Stimulated activated CD8-positive, alpha-beta memory T cell treated with anti-CD3 and anti-CD28 coated beads, Interleukin-15, amount 100 ng/mL, for 4 hours (primary cell): ENCODE measurements around the gene ELMO2.

Experiments
- DNase-seq, 2 donors: peaks; one replicate each; pipeline ENCODE4 v3.0.0-alpha.2; 2020; ENCODE audit warnings: low read depth in 2 of 2

ELMO2 gene

DNA sequence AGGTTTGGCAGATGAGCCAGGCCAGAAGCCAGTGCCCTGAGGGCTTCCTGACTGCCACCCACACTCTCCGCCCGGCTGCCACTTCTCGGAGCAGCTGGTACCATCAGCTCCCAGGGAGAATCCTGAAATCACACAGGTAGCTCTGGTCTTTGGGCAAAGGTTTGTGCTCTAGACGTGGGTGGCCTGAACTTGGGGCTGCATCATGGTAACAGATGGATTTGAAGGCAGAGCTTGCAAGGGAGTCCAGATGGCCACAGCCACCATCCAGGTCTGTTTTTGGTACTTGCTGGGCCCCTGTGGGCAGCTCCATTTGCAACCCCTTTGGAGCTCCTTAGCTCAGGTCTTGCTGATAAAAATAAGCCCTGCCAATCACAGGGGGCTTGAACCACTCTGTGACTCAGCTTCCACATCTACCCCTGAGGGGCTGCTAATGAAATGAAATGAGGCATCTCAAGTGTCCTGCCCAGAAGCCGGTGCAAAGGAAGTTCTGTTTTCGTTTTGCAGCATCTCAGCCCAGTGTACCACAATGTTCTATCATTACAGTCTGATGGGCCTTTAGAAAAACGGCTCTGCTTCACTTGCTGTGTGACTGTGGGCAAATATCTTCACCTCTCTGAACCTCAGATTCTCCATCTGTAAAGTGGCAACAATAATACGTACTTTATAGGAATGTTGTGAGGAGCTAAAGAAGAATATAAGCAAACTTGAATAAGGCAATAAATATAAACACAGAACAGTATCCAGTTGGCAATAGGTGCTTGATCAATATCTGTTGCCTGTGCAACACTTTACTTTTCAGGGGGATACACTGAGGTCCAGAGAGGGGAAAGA is 73.0 kb downstream of the ELMO2 start:
- DNase-seq: no peak

DNA sequence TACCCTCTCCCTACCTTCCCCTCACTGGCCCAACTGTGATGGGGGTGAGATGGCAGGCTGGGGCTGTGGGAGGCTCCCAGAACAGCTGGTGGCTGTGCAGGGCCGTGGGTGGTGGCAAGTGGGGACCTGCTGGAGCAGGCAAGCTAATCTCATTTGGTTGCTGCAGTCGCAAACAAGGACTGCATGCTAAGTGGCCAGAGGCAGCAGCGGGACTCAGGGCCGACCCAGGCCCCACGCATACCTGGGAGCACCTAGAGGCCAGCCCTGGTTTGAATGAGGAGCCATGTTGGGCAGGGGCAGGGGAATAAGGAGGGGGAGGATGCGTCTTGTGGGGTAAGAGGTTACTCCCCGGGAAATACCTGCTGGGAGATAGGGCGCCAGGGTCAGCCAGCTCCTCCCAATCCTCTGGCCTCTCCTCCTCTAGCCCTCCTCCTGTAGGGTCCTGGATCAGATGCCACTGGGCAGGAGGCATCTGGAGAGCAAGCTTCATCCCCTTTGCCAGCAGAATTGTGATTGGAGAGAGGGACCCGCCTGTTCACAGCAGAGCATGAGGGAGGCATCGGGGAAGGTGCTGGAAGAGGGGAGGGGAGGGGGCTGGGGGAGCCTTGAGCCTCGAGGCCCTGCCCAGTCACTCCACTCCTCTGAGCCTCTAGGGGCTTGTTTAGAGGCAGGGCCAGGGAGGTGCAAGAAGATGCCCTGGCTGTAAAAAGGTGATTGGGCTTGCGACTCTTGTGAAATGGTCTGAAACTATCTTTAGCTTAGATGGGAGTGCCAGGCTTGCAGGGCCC is 73.8 kb downstream of the ELMO2 start:
- no peak for DNase-seq

DNA sequence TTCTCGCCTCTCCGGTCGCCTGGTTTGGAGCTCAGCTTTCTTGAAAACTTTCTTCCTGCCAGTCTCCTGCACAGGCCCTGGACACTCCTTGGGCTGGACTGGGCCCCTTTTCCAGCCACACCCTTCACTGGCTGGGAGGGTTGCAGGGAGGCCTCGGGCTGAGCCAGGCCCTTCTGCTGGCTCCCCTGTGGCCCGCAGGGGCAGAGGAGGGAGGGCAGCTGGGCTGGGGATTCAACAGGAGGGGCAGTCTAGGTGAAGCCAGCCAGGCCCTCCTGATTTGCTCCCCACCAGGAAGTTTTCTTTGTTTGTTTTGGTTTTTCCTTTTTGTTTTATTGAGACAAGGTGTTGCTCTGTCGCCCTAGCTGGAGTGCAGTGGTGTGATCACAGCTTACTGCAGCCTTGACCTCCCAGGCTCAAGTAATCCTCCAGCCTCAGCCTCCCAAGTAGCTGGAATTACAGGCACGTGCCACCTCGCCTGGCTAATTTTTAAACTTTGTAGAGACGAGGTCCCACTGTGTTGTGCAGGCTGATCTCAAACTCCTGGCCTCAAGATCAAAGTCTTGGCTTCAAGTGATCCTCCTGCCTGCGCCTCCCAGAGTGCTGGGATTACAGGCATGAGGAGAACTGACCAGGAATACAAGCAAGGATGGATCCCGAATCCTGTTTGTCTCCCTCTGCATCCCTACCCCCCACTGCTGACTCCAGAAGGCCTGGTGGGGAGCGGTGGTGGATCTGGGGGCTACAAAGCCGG is 74.6 kb downstream of the ELMO2 start:
- no peak for DNase-seq

DNA sequence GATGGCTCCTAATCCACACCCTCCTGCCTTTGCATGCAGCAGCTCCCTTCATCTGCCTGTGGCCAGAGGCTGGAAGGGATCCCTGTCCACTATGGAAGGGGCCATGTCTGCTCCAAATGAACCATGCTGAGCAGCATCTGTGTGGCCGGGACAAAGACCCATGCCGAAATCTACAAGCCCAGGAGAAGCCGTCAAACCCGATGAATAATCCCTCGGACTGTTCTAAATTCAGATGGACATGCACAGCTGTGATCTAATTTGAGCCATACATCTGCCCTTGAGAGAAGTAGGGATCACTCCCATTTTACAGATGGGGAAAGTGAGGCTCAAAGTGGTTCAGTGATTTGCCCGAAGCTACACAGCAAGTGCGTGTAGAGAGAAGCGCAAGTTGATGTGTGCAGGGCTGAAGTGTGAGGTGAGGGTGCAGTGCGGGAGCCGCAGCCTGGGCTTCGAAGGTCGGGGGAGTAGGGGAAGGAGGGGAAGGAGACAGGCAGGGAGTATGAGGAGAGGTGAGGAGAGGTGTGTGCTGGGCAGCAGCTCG is 75.5 kb downstream of the ELMO2 start:
- no peak for DNase-seq

DNA sequence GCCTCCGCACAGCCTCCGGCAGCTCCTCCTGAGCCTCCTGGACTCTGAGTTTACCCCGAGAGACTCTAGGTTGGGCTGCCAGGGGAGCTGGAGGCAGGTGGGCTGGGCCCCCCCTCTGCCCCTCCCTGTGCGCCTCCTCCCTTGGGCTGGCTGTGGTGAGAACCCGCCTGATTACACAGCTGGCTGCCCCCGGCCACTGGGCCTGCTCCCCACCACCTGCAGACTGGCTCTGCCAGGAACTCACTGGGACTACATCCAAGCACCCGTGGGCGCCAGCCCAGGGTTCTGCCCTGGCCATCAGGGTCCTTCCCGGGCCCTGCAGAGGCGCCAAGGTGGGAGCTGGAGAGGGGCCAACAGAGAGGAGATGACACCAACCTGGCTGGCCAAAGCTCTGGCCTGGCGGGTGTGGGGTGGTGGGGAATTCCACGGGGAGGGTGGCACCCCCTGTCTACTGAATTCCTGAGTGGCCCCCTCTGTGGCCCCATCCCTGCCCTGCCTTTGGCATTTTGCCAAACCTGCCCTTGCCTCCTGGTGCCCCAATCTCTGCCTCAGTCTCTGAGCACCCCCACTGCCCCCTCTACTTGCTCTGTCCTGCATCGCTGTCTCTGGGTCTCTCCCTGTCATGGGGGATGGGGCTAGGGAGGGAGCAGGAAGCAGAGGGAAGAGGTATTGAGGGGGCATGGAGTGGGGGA is 76.2 kb downstream of the ELMO2 start:
- no peak for DNase-seq

DNA sequence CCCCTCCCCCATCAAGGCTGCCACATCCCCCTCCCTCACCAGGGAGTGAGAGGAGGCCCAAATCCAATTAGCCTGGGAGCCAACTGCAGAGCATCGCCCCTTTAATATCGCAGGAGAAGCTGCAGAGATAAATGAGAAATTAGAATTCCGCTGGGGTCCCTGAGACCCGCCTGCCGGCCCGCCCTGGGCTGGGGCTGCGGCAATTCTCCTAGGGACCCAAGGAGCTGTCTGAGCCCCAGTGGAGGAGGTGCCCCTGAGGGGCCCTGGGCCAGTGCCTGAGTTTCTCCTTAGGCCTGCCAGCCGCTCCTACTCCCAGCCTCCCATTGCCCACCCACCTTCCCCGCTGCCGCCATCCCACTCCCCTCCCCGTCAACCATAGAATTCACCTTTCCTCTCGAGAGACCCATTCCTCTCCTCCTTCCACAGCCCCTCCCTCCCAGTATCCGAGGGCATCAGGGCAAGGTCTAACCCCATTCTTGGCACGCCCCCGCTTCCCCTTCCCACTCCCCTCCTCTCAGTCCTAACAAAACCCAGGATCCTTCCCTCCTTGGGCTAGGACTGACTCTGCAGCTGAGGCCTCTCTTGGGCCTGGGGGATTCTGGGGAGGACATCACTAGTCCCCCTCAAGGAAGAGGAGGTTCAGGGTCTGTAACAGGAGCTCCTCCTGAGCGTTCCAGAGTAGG is 78.1 kb downstream of the ELMO2 start:
- DNase-seq: no peak

DNA sequence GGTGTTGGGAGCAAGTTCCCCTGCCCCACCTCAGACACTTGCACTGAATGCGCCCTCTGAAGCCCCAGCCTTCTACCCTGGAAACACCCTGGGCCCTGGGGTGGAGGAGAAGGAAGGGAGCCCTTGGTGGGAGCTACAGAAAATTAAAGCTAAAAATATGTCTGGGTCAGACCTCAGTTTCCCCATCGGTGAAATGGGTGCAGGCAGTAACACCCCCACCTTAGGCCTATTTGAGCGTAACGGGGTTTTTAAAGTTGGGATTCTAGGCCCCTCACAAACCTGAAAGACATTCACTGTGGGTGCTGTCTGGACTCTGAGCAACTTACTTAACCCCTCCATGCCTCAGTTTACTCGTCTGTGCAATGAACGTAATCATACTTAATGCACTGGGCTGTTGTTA is 78.9 kb downstream of the ELMO2 start:
- DNase-seq: no peak

DNA sequence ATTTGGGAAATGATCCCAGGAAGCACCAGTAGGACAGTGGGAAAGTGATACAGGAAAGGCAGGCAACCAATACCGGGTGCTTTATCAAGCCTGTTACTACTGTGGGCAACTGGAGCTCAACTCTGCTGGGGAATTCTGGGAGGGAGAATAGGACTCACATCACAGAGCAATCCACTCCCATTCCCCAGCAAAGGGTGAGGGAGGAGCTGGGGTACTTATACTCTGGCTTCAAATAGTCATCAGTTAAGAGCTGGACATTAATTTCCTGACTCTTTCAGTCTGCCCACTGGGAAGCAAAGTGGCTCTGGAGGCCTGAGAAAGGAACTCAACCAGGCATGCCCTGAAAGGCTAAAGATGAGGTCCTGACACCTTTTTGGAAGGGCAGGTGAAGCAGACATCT is 80.6 kb downstream of the ELMO2 start:
- DNase-seq: no peak

DNA sequence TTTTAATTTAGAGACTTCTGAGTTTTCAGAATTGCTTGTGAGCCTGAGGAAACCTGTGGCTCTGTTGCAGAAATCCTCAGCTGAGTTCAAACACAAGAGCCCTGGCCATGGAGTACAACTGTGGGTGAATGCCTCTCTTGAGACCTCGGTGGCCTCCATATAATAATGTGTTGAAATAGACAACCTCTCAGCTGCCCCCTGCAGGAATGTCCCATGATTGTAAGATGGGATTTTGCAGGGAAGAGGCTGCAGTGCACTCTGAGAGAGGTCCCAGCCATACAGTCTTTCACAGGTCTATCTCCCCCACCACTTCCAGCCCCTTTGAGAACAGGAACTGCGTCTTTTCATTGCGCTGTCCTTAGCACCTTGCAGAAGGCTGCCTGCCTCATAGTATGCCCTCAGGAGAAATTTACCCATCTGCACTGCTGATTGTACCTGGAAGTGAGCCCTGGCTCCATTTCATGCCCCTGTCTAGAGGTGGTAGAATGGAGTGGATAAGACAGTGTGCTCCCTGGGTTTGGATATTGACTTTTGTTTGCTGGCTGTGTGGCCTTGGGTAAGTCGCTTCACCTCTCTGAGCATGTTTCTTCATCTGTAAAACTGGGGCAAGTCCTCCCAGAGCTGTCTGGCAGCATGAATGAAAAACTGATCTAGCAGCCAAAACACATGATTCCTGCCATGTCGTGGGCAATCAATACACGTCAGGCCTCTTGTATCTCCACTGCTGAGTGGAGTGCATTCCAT is 81.3 kb downstream of the ELMO2 start:
- no peak for DNase-seq

DNA sequence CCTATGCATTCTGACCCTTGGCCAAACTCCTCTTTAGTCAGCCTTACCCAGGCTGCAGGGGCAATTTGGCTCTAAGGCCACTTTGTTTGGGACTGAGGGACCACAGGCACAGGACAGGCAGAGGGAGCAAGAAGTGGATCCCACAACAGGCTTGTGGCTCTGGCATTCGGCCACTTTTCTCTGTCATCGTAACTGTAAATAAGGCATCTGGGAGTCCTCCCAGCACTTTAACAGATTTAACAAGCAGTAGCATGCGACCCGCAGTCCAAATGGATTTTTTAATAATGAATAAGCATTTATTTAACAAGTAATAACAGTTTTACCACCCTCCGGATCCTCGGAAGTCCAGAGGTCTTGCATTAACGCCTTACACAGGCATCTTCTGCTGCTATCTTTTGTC is 82.0 kb downstream of the ELMO2 start:
- no peak for DNase-seq

DNA sequence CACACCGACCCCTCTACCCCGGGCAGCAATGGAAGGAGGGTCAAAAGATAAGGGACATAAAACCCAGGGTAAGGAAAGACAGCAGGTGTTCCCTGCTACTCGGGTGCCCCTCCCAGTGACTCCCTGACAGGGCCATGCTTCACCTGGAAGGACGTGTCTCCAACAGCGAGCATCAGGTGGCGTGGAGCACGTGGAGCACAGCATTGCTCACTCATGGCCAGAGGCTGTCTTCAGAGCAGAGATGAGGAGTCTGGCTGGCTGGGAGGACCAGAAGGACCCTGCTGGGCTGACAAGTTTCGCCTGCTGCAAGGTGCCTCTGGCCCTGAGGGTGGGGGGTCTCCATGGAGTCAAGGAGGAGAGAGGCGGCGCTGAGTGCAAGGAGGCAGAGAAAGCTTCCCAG is 82.9 kb downstream of the ELMO2 start:
- DNase-seq: no peak

DNA sequence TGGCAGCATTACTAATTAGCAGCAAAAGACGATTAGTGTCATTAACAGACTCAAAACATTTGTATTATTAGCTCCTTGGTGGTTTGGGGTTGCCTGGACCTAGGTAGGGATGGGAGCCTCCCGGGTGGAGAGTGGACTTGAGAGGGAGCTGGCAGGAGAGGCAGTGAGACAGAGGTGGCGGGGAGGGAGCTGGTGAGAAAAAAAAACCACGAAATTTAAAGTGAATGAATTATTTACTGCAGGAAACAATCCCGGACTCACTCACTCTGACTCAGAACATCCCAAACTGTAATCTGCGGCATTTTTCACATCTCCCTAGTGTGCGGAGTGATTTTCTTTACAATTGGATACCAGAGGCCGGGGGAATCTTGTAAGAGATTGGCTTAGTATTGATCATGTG is 83.8 kb downstream of the ELMO2 start:
- DNase-seq: no peak

DNA sequence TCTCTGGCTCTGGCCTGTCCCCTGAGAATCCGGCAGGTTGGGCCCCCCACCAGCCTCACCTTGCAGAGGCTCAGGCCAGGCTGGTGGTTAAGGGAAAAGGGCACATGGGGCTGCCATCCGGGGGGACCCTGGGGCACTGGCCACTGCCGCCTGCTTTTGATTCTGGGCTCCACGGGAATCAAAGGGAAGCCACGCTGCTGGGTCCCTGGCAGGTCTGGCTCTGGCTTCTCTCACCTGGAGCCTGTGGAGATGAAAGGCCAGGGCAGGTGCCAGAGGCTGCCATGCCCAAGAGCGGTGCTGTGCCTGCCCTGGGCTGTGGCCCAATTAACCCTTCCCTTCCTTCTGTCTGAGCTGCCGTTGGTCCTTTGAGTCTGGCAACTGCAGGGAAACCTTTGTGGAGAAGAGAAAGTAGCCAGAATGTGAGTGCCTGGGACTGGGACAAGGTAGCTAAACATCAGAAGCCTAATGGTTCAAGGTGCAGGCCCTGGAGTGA is 88.7 kb downstream of the ELMO2 start:
- DNase-seq: no peak

DNA sequence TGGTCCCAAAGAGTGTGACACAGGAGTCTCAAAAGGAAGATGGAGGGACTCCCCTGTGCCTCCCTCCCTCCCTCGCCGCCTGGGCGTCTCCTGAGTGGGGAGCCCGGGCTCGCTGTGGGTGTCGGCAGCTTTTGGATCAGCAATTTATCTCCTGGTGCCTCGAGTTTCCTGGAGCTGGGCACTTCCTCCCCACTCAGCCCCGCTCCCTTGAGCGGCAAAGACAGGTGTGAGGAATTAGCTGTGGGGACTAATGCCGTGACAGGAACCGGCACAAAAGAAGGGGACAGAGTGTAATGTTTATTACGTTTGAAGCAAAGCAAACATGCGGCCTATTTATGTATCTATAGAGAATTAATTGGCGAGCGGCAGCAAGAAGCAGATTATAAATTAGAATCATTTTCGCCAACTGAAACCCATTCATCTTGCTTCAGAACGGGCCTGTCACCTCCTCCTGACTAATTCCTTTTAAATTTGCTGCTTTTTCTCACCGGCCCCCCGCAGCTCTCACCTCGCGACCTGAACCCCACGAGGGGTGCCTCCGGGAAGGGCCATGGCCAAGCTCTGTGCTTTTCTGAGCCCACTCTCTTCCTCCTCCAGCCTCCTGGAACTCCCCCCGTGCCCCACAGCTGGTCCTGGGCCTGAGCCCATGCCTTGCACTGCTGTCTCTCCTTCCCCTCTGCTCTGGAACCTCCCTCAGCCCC is 89.3 kb downstream of the ELMO2 start:
- no peak for DNase-seq
